Activated naive CD4-positive, alpha-beta T cell (primary cell): ENCODE measurements around the gene SYNE1.

Experiments
- DNase-seq, 4 experiments: peaks; one replicate each; lab custom pipeline; 2025; lab: John Stamatoyannopoulos, UW

The SYNE1 gene

GRCh38 chr6:152233547-152234320 is 403.4 kb downstream of the SYNE1 start:
- no peak for DNase-seq

GRCh38 chr6:152232501-152233151 is 404.5 kb downstream of the SYNE1 start:
- DNase-seq, result peak in 1 of 4 experiments; percentile 4

GRCh38 chr6:152229330-152229729 is 407.8 kb downstream of the SYNE1 start:
- DNase-seq, result no peak

- no peak for DNase-seq
These were observed 411.0 kb downstream of the SYNE1 start for GRCh38 chr6:152226119-152226518.

GRCh38 chr6:152225241-152225934 is 411.8 kb downstream of the SYNE1 start:
- no peak for DNase-seq

GRCh38 chr6:152223636-152224035 is 413.5 kb downstream of the SYNE1 start:
- DNase-seq, result no peak

GRCh38 chr6:152221806-152222628 is 415.1 kb downstream of the SYNE1 start:
- no peak for DNase-seq

- DNase-seq, result no peak
These were observed 416.4 kb downstream of the SYNE1 start for GRCh38 chr6:152220786-152221185.

- no peak for DNase-seq
These were observed 418.3 kb downstream of the SYNE1 start for GRCh38 chr6:152218887-152219286.

- DNase-seq, result no peak
These were observed 424.7 kb downstream of the SYNE1 start for GRCh38 chr6:152212437-152212836.

GRCh38 chr6:152209211-152209610 is 428.0 kb downstream of the SYNE1 start:
- no peak for DNase-seq

- no peak for DNase-seq
These were observed 429.0 kb downstream of the SYNE1 start for GRCh38 chr6:152207915-152208714.

GRCh38 chr6:152206072-152206818 is 430.9 kb downstream of the SYNE1 start:
- DNase-seq, result peak in 1 of 4 experiments; percentile 41

GRCh38 chr6:152204591-152204990 is 432.6 kb downstream of the SYNE1 start:
- DNase-seq, result no peak

GRCh38 chr6:152201120-152201519 is 436.0 kb downstream of the SYNE1 start:
- DNase-seq, result no peak

GRCh38 chr6:152195896-152196295 is 441.3 kb downstream of the SYNE1 start:
- no peak for DNase-seq

- DNase-seq, result no peak
These were observed 447.4 kb downstream of the SYNE1 start for GRCh38 chr6:152189736-152190135.

- DNase-seq, result no peak
These were observed 449.2 kb downstream of the SYNE1 start for GRCh38 chr6:152188011-152188410.

GRCh38 chr6:152186840-152187239 is 450.3 kb downstream of the SYNE1 start:
- DNase-seq, result no peak

GRCh38 chr6:152184917-152185574 is 452.1 kb downstream of the SYNE1 start:
- no peak for DNase-seq
